ENCODE results near the gene AIDA. TPM values are rescaled to one million over a fixed set of nuclear protein-coding genes. Genes with fewer than 3 reads are reported as not detected.

The AIDA gene
- total RNA-seq, 1 experiment from 2014 or later = 92.8 TPM

DNA sequence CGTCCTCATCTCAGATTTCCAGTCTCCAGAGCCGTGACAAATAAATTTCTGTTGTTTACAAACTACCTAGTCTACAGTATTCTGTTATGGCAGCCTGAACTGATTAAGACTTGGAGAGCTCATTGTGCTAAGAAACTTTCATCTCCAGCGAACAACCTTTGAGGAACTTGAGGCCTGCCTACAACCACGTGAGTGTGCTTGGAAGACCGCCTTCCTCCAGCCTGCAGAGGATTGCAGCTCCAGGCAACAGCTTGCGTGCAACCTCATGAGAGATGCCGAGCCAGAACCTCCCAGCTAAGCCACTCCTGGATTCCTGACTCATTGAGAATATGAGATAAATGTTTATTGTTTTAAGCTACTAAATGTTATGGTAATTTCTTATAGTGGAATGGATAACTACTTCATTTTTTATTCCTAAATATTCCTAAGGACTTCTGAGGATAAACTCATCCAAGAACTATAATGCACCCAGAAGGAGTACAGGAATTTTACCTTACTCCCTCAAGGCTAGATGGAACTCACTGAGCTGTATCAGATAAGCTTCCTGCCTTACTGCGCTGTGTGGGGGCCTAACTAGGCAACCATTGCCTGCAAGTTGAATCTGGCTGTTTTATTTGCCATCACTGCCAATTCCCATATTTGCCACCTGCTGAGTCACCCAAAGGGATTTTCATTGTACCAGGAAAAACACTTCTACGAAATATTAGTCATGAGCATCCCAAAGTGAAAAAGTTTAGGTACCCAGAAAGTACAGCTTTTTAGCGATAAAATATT, 42.3 kb upstream of the AIDA start:
- Histone ChIP-seq H3K23me2 (ENCODE audit: insufficient read length, low read depth, low read length, poor library complexity, severe bottlenecking) (no peaks in the 10 kb centered on the region), H2BK15ac (ENCODE audit: low read depth, low read length) (no peak overlapping the region), H4K8ac (replicated peaks; ENCODE audit: insufficient read length, low read depth, low read length) (no peak overlapping the region), H3K4ac (ENCODE audit: low read depth, low read length) (no peak overlapping the region), H3K27ac (ENCODE audit: insufficient read length, low read depth, low read length) (no peak overlapping the region), H2BK120ac (ENCODE audit: low read depth, low read length, poor library complexity, severe bottlenecking) (no peak overlapping the region), H3K56ac (ENCODE audit: insufficient read length, low read depth, low read length) (no peak overlapping the region), H3K14ac (ENCODE audit: insufficient read depth, low read length) (no peak overlapping the region), H3T11ph (ENCODE audit: low read length) (no peak overlapping the region), H3K9me3 (ENCODE audit: control insufficient read depth, low read depth, low read length) (no peaks in the 10 kb centered on the region), H4K5ac (ENCODE audit: insufficient read length, low read depth, low read length) (no peak overlapping the region), H3K27me3 (ENCODE audit: insufficient read depth, low read length) (no peaks in the 10 kb centered on the region), H3K4me2 (ENCODE audit: insufficient read depth, insufficient read length, low read length) (no peak overlapping the region), H2BK5ac (ENCODE audit: insufficient read length, low read length) (no peak overlapping the region), H2BK20ac (ENCODE audit: low read depth, low read length, poor library complexity, severe bottlenecking) (no peak overlapping the region), H2AK5ac (ENCODE audit: insufficient read length, low read length) (no peak overlapping the region), H4K91ac (ENCODE audit: insufficient read length, low read depth, low read length) (no peak overlapping the region), H3K79me1 (ENCODE audit: insufficient read depth, low read depth, low read length, poor library complexity, severe bottlenecking) (no peaks in the 10 kb centered on the region), H2AFZ (ENCODE audit: low read length) (no peak overlapping the region), H3K4me1 (ENCODE audit: insufficient read depth, low read length) (no peaks in the 10 kb centered on the region), H3K18ac (ENCODE audit: insufficient read length, low read depth, low read length) (no peak overlapping the region), H3K9ac (ENCODE audit: extremely low read depth, insufficient read length, low read length) (no peak overlapping the region), H2BK12ac (ENCODE audit: insufficient read length, low read depth, low read length) (no peak overlapping the region), H3K79me2 (ENCODE audit: insufficient read depth, low read length) (no peaks in the 10 kb centered on the region), H4K20me1 (ENCODE audit: control insufficient read depth, insufficient read depth, insufficient read length) (no peaks in the 10 kb centered on the region), H3K23ac (ENCODE audit: insufficient read length, low read depth, low read length) (no peak overlapping the region)
- no peaks in the 10 kb centered on the region for H3K36me3 Mint-ChIP-seq (ENCODE audit: insufficient read depth in 1 of 3, low read depth in 3 of 3)
- H3K9me3 Mint-ChIP-seq = no peaks in the 10 kb centered on the region
- no peaks in the 10 kb centered on the region for H3K27me3 Mint-ChIP-seq (ENCODE audit: low read depth)
- H3K4me3 Mint-ChIP-seq = no peak overlapping the region
- H3K27ac Mint-ChIP-seq = no peak overlapping the region
- no peak for DNase-seq
- no CpG with 5 or more reads among the region's 10 CpGs for WGBS (ENCODE audit: extremely low coverage, insufficient read length, low lambda C conversion rate)
- peaks cover 0 to 5% of the 10 kb centered on the region in 2 experiments; a peak in 1 of 4 replicates for H3K4me1 Mint-ChIP-seq
- TF ChIP-seq, protein P1, sequence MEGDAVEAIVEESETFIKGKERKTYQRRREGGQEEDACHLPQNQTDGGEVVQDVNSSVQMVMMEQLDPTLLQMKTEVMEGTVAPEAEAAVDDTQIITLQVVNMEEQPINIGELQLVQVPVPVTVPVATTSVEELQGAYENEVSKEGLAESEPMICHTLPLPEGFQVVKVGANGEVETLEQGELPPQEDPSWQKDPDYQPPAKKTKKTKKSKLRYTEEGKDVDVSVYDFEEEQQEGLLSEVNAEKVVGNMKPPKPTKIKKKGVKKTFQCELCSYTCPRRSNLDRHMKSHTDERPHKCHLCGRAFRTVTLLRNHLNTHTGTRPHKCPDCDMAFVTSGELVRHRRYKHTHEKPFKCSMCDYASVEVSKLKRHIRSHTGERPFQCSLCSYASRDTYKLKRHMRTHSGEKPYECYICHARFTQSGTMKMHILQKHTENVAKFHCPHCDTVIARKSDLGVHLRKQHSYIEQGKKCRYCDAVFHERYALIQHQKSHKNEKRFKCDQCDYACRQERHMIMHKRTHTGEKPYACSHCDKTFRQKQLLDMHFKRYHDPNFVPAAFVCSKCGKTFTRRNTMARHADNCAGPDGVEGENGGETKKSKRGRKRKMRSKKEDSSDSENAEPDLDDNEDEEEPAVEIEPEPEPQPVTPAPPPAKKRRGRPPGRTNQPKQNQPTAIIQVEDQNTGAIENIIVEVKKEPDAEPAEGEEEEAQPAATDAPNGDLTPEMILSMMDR (conservative IDR thresholded peaks at IDR 0.05) = no peak

Measured in H9 (cell line).